ENCODE measurements around the gene LYL1. TPM values are rescaled to one million over a fixed set of nuclear protein-coding genes. Genes with fewer than 3 reads are reported as not detected.
A peak's percentile ranks its signal among the peaks of the same experiment; 100 is the strongest.

Gene LYL1
- total and polyA plus RNA-seq, 2 experiments from 2014 or later, result 0.18 TPM; not detected in 1

- Histone ChIP-seq H3K4me2 (ENCODE audit: unreplicated experiment) (no peak overlapping the region), H3K27ac (no peak overlapping the region), H3K9me3 (ENCODE audit: low read depth) (no peaks in the 10 kb centered on the region), H3K36me3 (ENCODE audit: low read depth) (peaks cover 38% of the 10 kb centered on the region), H3F3A (ENCODE audit: insufficient read depth) (peaks cover 13% of the 10 kb centered on the region; the same call in 1 of the 2 replicates), H3K9me2 (ENCODE audit: insufficient read depth) (no peaks in the 10 kb centered on the region), H3K27me3 (replicated peaks; ENCODE audit: insufficient read depth) (no peaks in the 10 kb centered on the region), H3K4me3 (no peak overlapping the region), H3K9ac (0 out of 2 replicates have a peak overlapping the region, but pooled peaks have one; percentile 27), H4K20me1 (ENCODE audit: insufficient read depth) (no peaks in the 10 kb centered on the region), H3K4me1 (ENCODE audit: insufficient read depth) (peaks cover 12% of the 10 kb centered on the region), H2AFZ (no peak overlapping the region), H3K79me2 (ENCODE audit: insufficient read depth) (peaks cover 77% of the 10 kb centered on the region)
- no peak for TF ChIP-seq EZH2 (IDR thresholded peaks at IDR 0.05; ENCODE audit: insufficient read depth, poor library complexity, severe bottlenecking)
- TF ChIP-seq EZH2phosphoT487 (IDR thresholded peaks at IDR 0.05; ENCODE audit: insufficient read depth, low read depth), result no peak
- in situ Hi-C loops (cut with MboI), result no loop called here
- 50 to 58% methylated on average over 14 of the region's 14 CpGs for WGBS, 2 experiments (ENCODE audit: low coverage in 1 of 2, low lambda C conversion rate in 2 of 2, missing lambda C conversion rate in 2 of 2)
- DNase-seq, result peak; percentile 63
Observed at GRCh38 chr19:13082192-13083007, 20.3 kb downstream of the LYL1 start.

- no peaks in the 10 kb centered on the region for H4K20me1 ChIP-seq (ENCODE audit: insufficient read depth)
- peaks cover 16% of the 10 kb centered on the region for H3K4me1 ChIP-seq (ENCODE audit: insufficient read depth)
- 40% methylated on average over 11 to 16 of the region's 16 CpGs for WGBS, 2 experiments (ENCODE audit: low coverage in 1 of 2, low lambda C conversion rate in 2 of 2, missing lambda C conversion rate in 2 of 2)
- H3K27me3 ChIP-seq (replicated peaks; ENCODE audit: insufficient read depth), result no peaks in the 10 kb centered on the region
- H3K79me2 ChIP-seq (ENCODE audit: insufficient read depth), result peaks cover 83% of the 10 kb centered on the region
- H3K9ac ChIP-seq, result peak overlapping the region; percentile 54
- H2AFZ ChIP-seq, result no peak overlapping the region
- peak; percentile 62 for DNase-seq
- peaks cover 8% of the 10 kb centered on the region; the same call in 1 of the 2 replicates for H3F3A ChIP-seq (ENCODE audit: insufficient read depth)
- H3K27ac ChIP-seq, result peak overlapping the region; percentile 51
- TF ChIP-seq EZH2 (IDR thresholded peaks at IDR 0.05; ENCODE audit: insufficient read depth, poor library complexity, severe bottlenecking) (no peak), EZH2phosphoT487 (IDR thresholded peaks at IDR 0.05; ENCODE audit: insufficient read depth, low read depth) (no peak)
- H3K36me3 ChIP-seq (ENCODE audit: low read depth), result peaks cover 50% of the 10 kb centered on the region
- in situ Hi-C loops (cut with MboI), result no loop called here
- H3K4me3 ChIP-seq, result no peak overlapping the region
- no peaks in the 10 kb centered on the region for H3K9me2 ChIP-seq (ENCODE audit: insufficient read depth)
- H3K9me3 ChIP-seq (ENCODE audit: low read depth), result no peaks in the 10 kb centered on the region
- peak overlapping the region; percentile 40 for H3K4me2 ChIP-seq (ENCODE audit: unreplicated experiment)
Observed at GRCh38 chr19:13079542-13079986, 23.1 kb downstream of the LYL1 start.

GRCh38 chr19:13078897-13079541 is 23.6 kb downstream of the LYL1 start:
- TF ChIP-seq EZH2phosphoT487 (IDR thresholded peaks at IDR 0.05; ENCODE audit: insufficient read depth, low read depth) (no peak), EZH2 (IDR thresholded peaks at IDR 0.05; ENCODE audit: insufficient read depth, poor library complexity, severe bottlenecking) (no peak)
- WGBS, 2 experiments (ENCODE audit: low coverage in 1 of 2, low lambda C conversion rate in 2 of 2, missing lambda C conversion rate in 2 of 2), result 59 to 60% methylated on average over 12 of the region's 12 CpGs
- no peak for DNase-seq
- Histone ChIP-seq H3K27me3 (replicated peaks; ENCODE audit: insufficient read depth) (no peaks in the 10 kb centered on the region), H3K4me1 (ENCODE audit: insufficient read depth) (peaks cover 16% of the 10 kb centered on the region), H3F3A (ENCODE audit: insufficient read depth) (peaks cover 5% of the 10 kb centered on the region; the same call in 1 of the 2 replicates), H3K27ac (peak overlapping the region; percentile 51), H3K9ac (peak overlapping the region; percentile 54), H3K79me2 (ENCODE audit: insufficient read depth) (peaks cover 83% of the 10 kb centered on the region), H3K9me3 (ENCODE audit: low read depth) (no peaks in the 10 kb centered on the region), H3K4me2 (ENCODE audit: unreplicated experiment) (peak overlapping the region; percentile 40), H3K36me3 (ENCODE audit: low read depth) (peaks cover 45% of the 10 kb centered on the region), H3K4me3 (no peak overlapping the region), H4K20me1 (ENCODE audit: insufficient read depth) (no peaks in the 10 kb centered on the region), H3K9me2 (ENCODE audit: insufficient read depth) (no peaks in the 10 kb centered on the region), H2AFZ (no peak overlapping the region)
- in situ Hi-C loops (cut with MboI), result no loop called here

GRCh38 chr19:13078381-13078780 is 24.3 kb downstream of the LYL1 start:
- peaks cover 83% of the 10 kb centered on the region for H3K79me2 ChIP-seq (ENCODE audit: insufficient read depth)
- H3K27ac ChIP-seq, result no peak overlapping the region

More at GRCh38 chr19:13078381-13078780, 24.3 kb downstream of the LYL1 start:
- peaks cover 16% of the 10 kb centered on the region for H3K4me1 ChIP-seq (ENCODE audit: insufficient read depth)
- H3K4me2 ChIP-seq (ENCODE audit: unreplicated experiment), result no peak overlapping the region
- in situ Hi-C loops (cut with MboI), result no loop called here
- H3K9ac ChIP-seq, result no peak overlapping the region
- H2AFZ ChIP-seq, result no peak overlapping the region
- H3K9me3 ChIP-seq (ENCODE audit: low read depth), result no peaks in the 10 kb centered on the region
- TF ChIP-seq EZH2 (IDR thresholded peaks at IDR 0.05; ENCODE audit: insufficient read depth, poor library complexity, severe bottlenecking) (no peak), EZH2phosphoT487 (IDR thresholded peaks at IDR 0.05; ENCODE audit: insufficient read depth, low read depth) (no peak)
- H3K27me3 ChIP-seq (replicated peaks; ENCODE audit: insufficient read depth), result no peaks in the 10 kb centered on the region
- DNase-seq, result no peak
- H4K20me1 ChIP-seq (ENCODE audit: insufficient read depth), result no peaks in the 10 kb centered on the region
- H3K9me2 ChIP-seq (ENCODE audit: insufficient read depth), result no peaks in the 10 kb centered on the region
- peaks cover 5% of the 10 kb centered on the region; the same call in 1 of the 2 replicates for H3F3A ChIP-seq (ENCODE audit: insufficient read depth)
- no peak overlapping the region for H3K4me3 ChIP-seq
- peaks cover 39% of the 10 kb centered on the region for H3K36me3 ChIP-seq (ENCODE audit: low read depth)
- 80 to 85% methylated on average over 9 to 10 of the region's 10 CpGs for WGBS, 2 experiments (ENCODE audit: low coverage in 1 of 2, low lambda C conversion rate in 2 of 2, missing lambda C conversion rate in 2 of 2)

Data from GM23248 (cell line).